ENCODE results near the gene HCN4. TPM values are rescaled to one million over a fixed set of nuclear protein-coding genes. Genes with fewer than 3 reads are reported as not detected.

Gene HCN4
- total and polyA plus RNA-seq, 2 experiments from 2014 or later, result 0.03 TPM; not detected in 1

DNA sequence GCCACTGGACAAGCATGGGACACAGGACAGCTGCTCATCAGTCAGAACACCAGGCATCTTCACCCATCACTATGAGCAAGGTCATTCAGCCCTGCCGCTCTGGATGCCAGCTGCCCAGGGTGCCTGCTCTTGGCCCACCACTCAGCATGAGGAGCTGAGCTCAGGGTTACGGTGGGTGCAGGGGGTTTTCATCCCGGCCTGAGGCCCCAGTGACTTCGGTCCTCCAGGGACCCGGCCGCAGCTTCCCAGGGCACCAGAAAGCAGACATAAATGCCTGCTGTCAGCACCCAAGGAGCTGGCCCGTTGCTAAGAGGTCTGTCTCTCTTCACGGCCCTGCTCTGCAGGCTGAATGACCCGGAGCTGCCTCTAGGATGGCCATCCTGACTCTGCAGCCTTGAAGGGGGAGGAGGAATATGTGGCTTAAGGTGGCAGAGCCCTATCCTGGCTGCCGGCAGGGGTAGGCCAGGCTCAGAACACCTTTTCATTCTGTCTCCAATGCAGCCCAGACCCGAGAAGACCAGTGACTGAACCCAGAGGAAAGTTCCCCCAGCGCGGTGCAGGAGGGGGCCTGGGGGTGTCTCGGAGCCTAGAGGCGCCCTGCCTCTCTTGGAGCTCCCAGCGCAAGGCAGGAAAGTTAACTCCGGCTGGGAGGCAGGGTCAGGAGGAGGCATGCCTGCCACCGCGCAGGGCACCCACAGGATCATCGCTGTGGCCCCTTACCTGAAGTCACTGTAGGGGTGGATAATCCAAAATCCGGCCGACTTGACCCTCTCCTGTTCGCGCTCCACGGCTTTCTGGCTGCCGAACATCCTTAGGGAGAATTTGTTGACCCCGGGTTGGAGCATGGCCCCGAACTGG is 1.8 kb downstream of the HCN4 start:
- Histone ChIP-seq H3K36me3 (ENCODE audit: low read depth) (no peaks in the 10 kb centered on the region), H3K27me3 (replicated peaks; ENCODE audit: insufficient read depth) (peaks cover 85% of the 10 kb centered on the region), H3K4me1 (ENCODE audit: insufficient read depth) (no peaks in the 10 kb centered on the region), H3K4me2 (ENCODE audit: unreplicated experiment) (no peak overlapping the region), H3K27ac (no peak overlapping the region), H3K79me2 (ENCODE audit: insufficient read depth) (no peaks in the 10 kb centered on the region), H3K9ac (no peak overlapping the region), H3K9me2 (ENCODE audit: insufficient read depth) (no peaks in the 10 kb centered on the region), H3K9me3 (ENCODE audit: low read depth) (no peaks in the 10 kb centered on the region), H2AFZ (no peak overlapping the region), H3F3A (ENCODE audit: insufficient read depth) (no peaks in the 10 kb centered on the region), H4K20me1 (ENCODE audit: insufficient read depth) (no peaks in the 10 kb centered on the region), H3K4me3 (no peak overlapping the region)
- TF ChIP-seq EZH2 (IDR thresholded peaks at IDR 0.05; ENCODE audit: insufficient read depth, poor library complexity, severe bottlenecking) (no peak), EZH2phosphoT487 (IDR thresholded peaks at IDR 0.05; ENCODE audit: insufficient read depth, low read depth) (no peak)
- 15 to 17% methylated on average over 28 of the region's 28 CpGs for WGBS, 2 experiments (ENCODE audit: low coverage in 1 of 2, low lambda C conversion rate in 2 of 2, missing lambda C conversion rate in 2 of 2)
- in situ Hi-C loops (cut with MboI), result no loop called here
- no peak for DNase-seq

DNA sequence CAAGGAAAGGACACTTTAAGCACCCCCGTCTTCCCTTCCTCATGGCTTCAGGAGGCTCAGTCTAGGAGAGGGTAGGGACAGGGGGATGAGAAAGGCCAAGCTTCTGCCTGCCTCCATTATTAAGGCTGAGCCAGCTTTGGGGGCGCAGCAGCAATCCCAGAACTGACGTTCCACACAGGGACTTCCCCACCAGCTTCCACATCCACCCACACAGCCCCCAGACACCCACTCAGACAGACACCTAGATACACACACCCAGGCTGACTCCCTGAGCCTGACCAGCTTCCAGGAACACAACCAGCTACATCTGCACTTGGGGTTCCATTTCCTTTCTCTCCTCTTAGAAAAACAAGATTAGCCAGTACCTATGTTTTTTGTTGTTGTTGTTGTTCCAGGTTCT is 4.7 kb downstream of the HCN4 start:
- no peak overlapping the region for H3K4me3 ChIP-seq
- TF ChIP-seq EZH2 (IDR thresholded peaks at IDR 0.05; ENCODE audit: insufficient read depth, poor library complexity, severe bottlenecking) (no peak), EZH2phosphoT487 (IDR thresholded peaks at IDR 0.05; ENCODE audit: insufficient read depth, low read depth) (no peak)
- WGBS, 2 experiments (ENCODE audit: low coverage in 1 of 2, low lambda C conversion rate in 2 of 2, missing lambda C conversion rate in 2 of 2), result 52 to 69% methylated on average over 3 of the region's 3 CpGs
- no peaks in the 10 kb centered on the region for H3K9me2 ChIP-seq (ENCODE audit: insufficient read depth)
- no peak overlapping the region for H2AFZ ChIP-seq
- no peaks in the 10 kb centered on the region for H3K4me1 ChIP-seq (ENCODE audit: insufficient read depth)
- in situ Hi-C loops (cut with MboI), result no loop called here
- no peak overlapping the region for H3K27ac ChIP-seq
- no peak for DNase-seq
- no peaks in the 10 kb centered on the region for H4K20me1 ChIP-seq (ENCODE audit: insufficient read depth)
- no peaks in the 10 kb centered on the region for H3K79me2 ChIP-seq (ENCODE audit: insufficient read depth)
- H3F3A ChIP-seq (ENCODE audit: insufficient read depth), result no peaks in the 10 kb centered on the region
- H3K9me3 ChIP-seq (ENCODE audit: low read depth), result no peaks in the 10 kb centered on the region
- H3K4me2 ChIP-seq (ENCODE audit: unreplicated experiment), result no peak overlapping the region
- H3K27me3 ChIP-seq (replicated peaks; ENCODE audit: insufficient read depth), result peaks cover 79% of the 10 kb centered on the region
- H3K9ac ChIP-seq, result no peak overlapping the region
- no peaks in the 10 kb centered on the region for H3K36me3 ChIP-seq (ENCODE audit: low read depth)

DNA sequence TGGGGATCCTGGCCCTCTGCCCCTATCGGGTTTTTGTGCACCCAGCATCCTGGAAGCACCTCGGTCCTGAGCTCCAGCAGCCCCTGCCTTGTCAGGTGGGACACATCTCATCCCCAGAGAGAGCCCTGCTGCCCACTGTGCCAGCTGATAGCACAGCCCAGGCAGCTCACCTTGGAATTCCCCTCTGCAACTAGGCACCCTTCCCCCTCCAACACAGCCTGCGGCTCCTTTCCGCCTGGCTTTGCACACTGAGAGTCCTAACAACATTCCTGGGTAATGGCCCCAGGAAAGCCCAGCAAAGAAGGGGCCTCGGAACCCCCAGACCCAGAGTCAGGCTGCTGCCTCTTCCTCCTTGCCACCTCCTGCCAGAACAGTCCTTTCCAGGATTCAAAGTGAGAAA is 5.9 kb downstream of the HCN4 start:
- Histone ChIP-seq H2AFZ (no peak overlapping the region), H3K9me2 (ENCODE audit: insufficient read depth) (no peaks in the 10 kb centered on the region), H3K9me3 (ENCODE audit: low read depth) (no peaks in the 10 kb centered on the region), H3K27ac (no peak overlapping the region), H4K20me1 (ENCODE audit: insufficient read depth) (no peaks in the 10 kb centered on the region), H3F3A (ENCODE audit: insufficient read depth) (no peaks in the 10 kb centered on the region), H3K27me3 (replicated peaks; ENCODE audit: insufficient read depth) (peaks cover 82% of the 10 kb centered on the region), H3K4me1 (ENCODE audit: insufficient read depth) (no peaks in the 10 kb centered on the region), H3K36me3 (ENCODE audit: low read depth) (no peaks in the 10 kb centered on the region), H3K4me2 (ENCODE audit: unreplicated experiment) (no peak overlapping the region), H3K9ac (no peak overlapping the region), H3K79me2 (ENCODE audit: insufficient read depth) (no peaks in the 10 kb centered on the region), H3K4me3 (no peak overlapping the region)
- DNase-seq, result no peak
- TF ChIP-seq EZH2 (IDR thresholded peaks at IDR 0.05; ENCODE audit: insufficient read depth, poor library complexity, severe bottlenecking) (no peak), EZH2phosphoT487 (IDR thresholded peaks at IDR 0.05; ENCODE audit: insufficient read depth, low read depth) (no peak)
- in situ Hi-C loops (cut with MboI), result no loop called here
- WGBS, 2 experiments (ENCODE audit: low coverage in 1 of 2, low lambda C conversion rate in 2 of 2, missing lambda C conversion rate in 2 of 2), result 48 to 53% methylated on average over 3 to 5 of the region's 5 CpGs

DNA sequence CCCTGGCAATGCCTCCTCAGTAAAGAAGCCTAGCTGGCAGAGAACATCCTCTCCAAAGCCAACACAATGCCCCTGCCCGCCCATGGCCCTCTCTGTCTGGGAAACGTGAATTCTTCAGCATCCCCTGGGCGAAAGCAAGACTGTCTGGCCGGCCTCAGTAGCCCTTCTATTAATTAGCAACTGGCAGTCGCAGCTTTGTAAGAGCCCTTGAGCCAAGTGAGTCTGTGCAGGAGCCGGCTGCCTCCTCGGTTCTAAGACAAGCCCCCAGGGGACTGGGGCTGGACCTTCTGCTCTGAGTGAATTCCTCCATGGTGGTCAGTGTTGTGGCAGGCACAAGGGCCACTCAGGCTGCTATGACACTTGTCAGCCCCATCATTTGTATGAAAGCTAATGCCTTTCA is 7.4 kb downstream of the HCN4 start:
- H3K27ac ChIP-seq, result no peak overlapping the region
- no peaks in the 10 kb centered on the region for H3K4me1 ChIP-seq (ENCODE audit: insufficient read depth)
- in situ Hi-C loops (cut with MboI), result no loop called here
- no peak overlapping the region for H3K9ac ChIP-seq
- H4K20me1 ChIP-seq (ENCODE audit: insufficient read depth), result no peaks in the 10 kb centered on the region
- peaks cover 83% of the 10 kb centered on the region for H3K27me3 ChIP-seq (replicated peaks; ENCODE audit: insufficient read depth)
- no peak overlapping the region for H2AFZ ChIP-seq
- H3K36me3 ChIP-seq (ENCODE audit: low read depth), result no peaks in the 10 kb centered on the region
- no peaks in the 10 kb centered on the region for H3K9me2 ChIP-seq (ENCODE audit: insufficient read depth)
- no peaks in the 10 kb centered on the region for H3K79me2 ChIP-seq (ENCODE audit: insufficient read depth)
- no peaks in the 10 kb centered on the region for H3K9me3 ChIP-seq (ENCODE audit: low read depth)
- 17 to 21% methylated on average over 7 of the region's 7 CpGs for whole genome bisulfite sequencing, 2 experiments (ENCODE audit: low coverage in 1 of 2, low lambda C conversion rate in 2 of 2, missing lambda C conversion rate in 2 of 2)
- no peaks in the 10 kb centered on the region for H3F3A ChIP-seq (ENCODE audit: insufficient read depth)
- no peak for TF ChIP-seq EZH2 (IDR thresholded peaks at IDR 0.05; ENCODE audit: insufficient read depth, poor library complexity, severe bottlenecking)
- TF ChIP-seq EZH2phosphoT487 (IDR thresholded peaks at IDR 0.05; ENCODE audit: insufficient read depth, low read depth), result no peak
- no peak for DNase-seq
- no peak overlapping the region for H3K4me2 ChIP-seq (ENCODE audit: unreplicated experiment)
- no peak overlapping the region for H3K4me3 ChIP-seq
